ENCODE measurements around the gene ARMC12.

Gene ARMC12

GRCh38 chr6:35786272-35786671, 49.4 kb downstream of the ARMC12 start:
- Histone ChIP-seq H3K36me3 (ENCODE audit: control insufficient read depth, insufficient read depth, low read length) (no peaks in the 10 kb centered on the region), H3K9me3 (ENCODE audit: control insufficient read depth, low read length) (no peaks in the 10 kb centered on the region), H3K27ac (ENCODE audit: insufficient read depth, low read length, poor library complexity, severe bottlenecking) (no peak overlapping the region), H3K4me1 (ENCODE audit: control insufficient read depth, insufficient read depth, low read length, poor library complexity, severe bottlenecking) (no peaks in the 10 kb centered on the region), H3K4me3 (ENCODE audit: insufficient read depth, low read depth, low read length, poor library complexity, severe bottlenecking) (no peak overlapping the region), H3K27me3 (replicated peaks; ENCODE audit: control insufficient read depth, insufficient read depth, low read length, poor library complexity, severe bottlenecking) (peaks cover 8% of the 10 kb centered on the region)
- DNase-seq = no peak

DNA sequence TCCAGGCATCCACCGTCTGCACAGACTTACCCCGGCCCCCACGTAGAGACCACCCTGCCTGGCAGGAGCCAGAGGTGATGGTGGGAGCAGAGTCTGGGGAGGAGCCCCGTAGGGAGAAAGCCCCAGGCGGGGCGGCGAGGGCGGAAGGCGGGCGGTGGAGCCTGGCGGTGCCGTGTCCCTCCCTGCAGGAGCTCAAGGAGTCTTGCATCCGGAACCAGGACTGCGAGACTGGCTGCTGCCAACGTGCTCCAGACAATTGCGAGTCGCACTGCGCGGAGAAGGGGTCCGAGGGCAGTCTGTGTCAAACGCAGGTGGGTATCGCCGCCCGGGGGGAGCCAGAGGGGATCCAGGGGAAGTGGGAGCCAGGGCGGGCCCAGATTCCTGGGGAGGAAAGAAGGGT, 50.0 kb downstream of the ARMC12 start:
- Histone ChIP-seq H3K27ac (ENCODE audit: insufficient read depth, low read length, poor library complexity, severe bottlenecking) (no peak overlapping the region), H3K4me3 (ENCODE audit: insufficient read depth, low read depth, low read length, poor library complexity, severe bottlenecking) (no peak overlapping the region), H3K27me3 (replicated peaks; ENCODE audit: control insufficient read depth, insufficient read depth, low read length, poor library complexity, severe bottlenecking) (peaks cover 8% of the 10 kb centered on the region), H3K9me3 (ENCODE audit: control insufficient read depth, low read length) (no peaks in the 10 kb centered on the region), H3K4me1 (ENCODE audit: control insufficient read depth, insufficient read depth, low read length, poor library complexity, severe bottlenecking) (no peaks in the 10 kb centered on the region), H3K36me3 (ENCODE audit: control insufficient read depth, insufficient read depth, low read length) (no peaks in the 10 kb centered on the region)
- DNase-seq = no peak

- peaks cover 8% of the 10 kb centered on the region for H3K27me3 ChIP-seq (replicated peaks; ENCODE audit: control insufficient read depth, insufficient read depth, low read length, poor library complexity, severe bottlenecking)
- DNase-seq = no peak
- no peak overlapping the region for H3K27ac ChIP-seq (ENCODE audit: insufficient read depth, low read length, poor library complexity, severe bottlenecking)
- H3K4me1 ChIP-seq (ENCODE audit: control insufficient read depth, insufficient read depth, low read length, poor library complexity, severe bottlenecking) = no peaks in the 10 kb centered on the region
- H3K36me3 ChIP-seq (ENCODE audit: control insufficient read depth, insufficient read depth, low read length) = no peaks in the 10 kb centered on the region
- H3K4me3 ChIP-seq (ENCODE audit: insufficient read depth, low read depth, low read length, poor library complexity, severe bottlenecking) = no peak overlapping the region
- H3K9me3 ChIP-seq (ENCODE audit: control insufficient read depth, low read length) = no peaks in the 10 kb centered on the region
These were observed 50.7 kb downstream of the ARMC12 start for GRCh38 chr6:35787266-35788218.

- Histone ChIP-seq H3K27ac (ENCODE audit: insufficient read depth, low read length, poor library complexity, severe bottlenecking) (no peak overlapping the region), H3K9me3 (ENCODE audit: control insufficient read depth, low read length) (no peaks in the 10 kb centered on the region), H3K27me3 (replicated peaks; ENCODE audit: control insufficient read depth, insufficient read depth, low read length, poor library complexity, severe bottlenecking) (peaks cover 8% of the 10 kb centered on the region), H3K4me3 (ENCODE audit: insufficient read depth, low read depth, low read length, poor library complexity, severe bottlenecking) (no peak overlapping the region), H3K36me3 (ENCODE audit: control insufficient read depth, insufficient read depth, low read length) (no peaks in the 10 kb centered on the region), H3K4me1 (ENCODE audit: control insufficient read depth, insufficient read depth, low read length, poor library complexity, severe bottlenecking) (no peaks in the 10 kb centered on the region)
- no peak for DNase-seq
These were observed 51.7 kb downstream of the ARMC12 start for GRCh38 chr6:35788423-35788982.

- H3K4me1 ChIP-seq (ENCODE audit: control insufficient read depth, insufficient read depth, low read length, poor library complexity, severe bottlenecking) = no peaks in the 10 kb centered on the region
- DNase-seq = no peak
- H3K27ac ChIP-seq (ENCODE audit: insufficient read depth, low read length, poor library complexity, severe bottlenecking) = no peak overlapping the region
- peaks cover 8% of the 10 kb centered on the region for H3K27me3 ChIP-seq (replicated peaks; ENCODE audit: control insufficient read depth, insufficient read depth, low read length, poor library complexity, severe bottlenecking)
- no peak overlapping the region for H3K4me3 ChIP-seq (ENCODE audit: insufficient read depth, low read depth, low read length, poor library complexity, severe bottlenecking)
- H3K36me3 ChIP-seq (ENCODE audit: control insufficient read depth, insufficient read depth, low read length) = no peaks in the 10 kb centered on the region
- H3K9me3 ChIP-seq (ENCODE audit: control insufficient read depth, low read length) = no peaks in the 10 kb centered on the region
These were observed 53.9 kb downstream of the ARMC12 start for GRCh38 chr6:35790683-35791082.

DNA sequence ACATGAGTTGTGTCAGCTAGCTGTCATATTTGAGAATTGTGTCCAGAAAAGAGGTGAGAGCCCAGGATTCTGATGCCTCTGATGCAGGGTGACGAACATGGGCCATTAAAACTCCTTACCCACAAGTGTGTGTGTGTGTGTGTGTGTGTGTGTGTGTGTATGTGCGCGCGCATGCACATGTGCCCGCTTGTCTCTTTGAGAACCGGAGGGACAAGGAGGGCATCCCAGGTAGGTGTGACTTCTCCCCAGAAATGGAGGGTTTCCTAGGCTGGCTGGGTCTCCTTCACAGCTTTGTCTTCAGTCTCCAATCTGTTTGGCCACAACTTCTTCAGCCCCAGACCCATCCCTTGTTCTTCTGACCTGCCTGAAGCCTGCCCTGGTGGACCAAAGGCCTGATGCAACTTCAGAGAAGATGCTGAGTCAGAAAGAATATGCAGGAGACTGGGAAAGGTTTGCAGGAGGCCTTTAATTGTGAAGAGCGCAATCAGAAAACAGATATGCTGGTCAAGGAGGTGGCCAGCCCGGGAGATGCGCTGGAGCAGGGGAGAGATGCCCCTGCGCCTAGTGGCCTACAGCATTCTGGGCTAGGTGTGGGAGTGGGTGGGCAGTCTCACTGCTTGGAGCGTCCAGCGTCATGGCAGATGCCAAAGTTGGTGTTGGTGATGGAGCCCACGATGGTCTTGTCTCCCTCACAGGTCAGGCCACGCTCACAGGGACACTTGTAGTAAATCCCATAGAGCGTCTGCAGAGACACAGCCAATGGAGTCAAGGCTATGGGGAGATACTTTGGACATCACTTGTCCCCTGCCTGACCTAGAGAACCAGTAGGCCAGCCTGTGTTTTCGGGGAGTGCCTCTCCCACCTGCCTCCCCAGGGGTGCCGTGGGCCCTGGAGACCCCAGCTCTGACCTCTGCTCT, 58.0 kb downstream of the ARMC12 start:
- H3K36me3 ChIP-seq (ENCODE audit: control insufficient read depth, insufficient read depth, low read length) = no peaks in the 10 kb centered on the region
- H3K27me3 ChIP-seq (replicated peaks; ENCODE audit: control insufficient read depth, insufficient read depth, low read length, poor library complexity, severe bottlenecking) = no peaks in the 10 kb centered on the region
- H3K9me3 ChIP-seq (ENCODE audit: control insufficient read depth, low read length) = no peaks in the 10 kb centered on the region
- DNase-seq = no peak
- H3K4me3 ChIP-seq (ENCODE audit: insufficient read depth, low read depth, low read length, poor library complexity, severe bottlenecking) = no peak overlapping the region
- no peaks in the 10 kb centered on the region for H3K4me1 ChIP-seq (ENCODE audit: control insufficient read depth, insufficient read depth, low read length, poor library complexity, severe bottlenecking)
- no peak overlapping the region for H3K27ac ChIP-seq (ENCODE audit: insufficient read depth, low read length, poor library complexity, severe bottlenecking)

DNA sequence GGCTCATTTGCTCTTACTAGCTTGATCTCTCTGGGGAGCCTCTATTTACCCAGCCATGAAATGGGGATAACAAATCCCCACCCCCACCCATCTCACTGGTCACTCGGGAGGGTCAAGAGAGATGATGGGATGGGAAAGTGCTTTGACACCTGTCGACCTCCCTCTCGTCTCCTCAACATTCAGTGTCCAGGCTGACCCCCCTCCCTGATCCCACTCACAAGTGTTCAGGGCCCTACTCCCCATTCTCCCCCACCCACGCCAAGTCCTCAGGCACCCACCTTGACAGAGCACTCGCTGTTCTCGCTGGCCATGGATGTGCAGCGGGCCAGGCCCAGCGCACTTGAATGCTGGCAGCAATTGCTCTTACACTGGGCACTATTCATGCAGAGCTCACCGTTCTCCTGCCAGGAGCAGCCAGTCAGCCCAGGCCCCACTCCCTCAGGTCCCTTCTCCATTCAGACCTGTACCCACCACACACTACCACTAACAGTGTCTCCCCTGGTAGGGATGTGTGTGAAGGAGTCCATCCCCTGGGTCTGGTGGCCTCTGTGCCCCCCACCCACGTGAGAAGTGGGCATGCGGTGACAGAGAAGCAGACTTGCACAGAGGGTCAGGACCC, 58.7 kb downstream of the ARMC12 start:
- no peak for DNase-seq

DNA sequence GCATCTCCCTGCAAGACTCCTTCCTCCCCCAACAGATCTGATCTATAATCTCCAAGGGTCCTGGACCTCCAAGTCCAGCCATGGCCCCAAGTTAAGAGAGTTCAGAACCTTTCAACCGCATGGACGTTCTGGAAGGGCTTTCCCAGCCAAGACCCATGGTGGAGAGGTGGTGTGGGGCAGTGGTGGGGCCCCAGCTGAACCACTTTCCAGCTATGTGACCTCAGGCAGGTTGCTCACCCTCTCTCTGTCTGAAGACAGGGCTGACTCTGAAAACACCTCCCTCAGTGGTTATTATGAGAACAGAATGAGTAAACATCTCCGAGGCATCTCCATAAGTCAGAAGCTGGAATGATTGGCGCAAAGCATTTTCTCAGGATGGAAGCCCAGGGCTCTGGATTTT, 59.4 kb downstream of the ARMC12 start:
- no peaks in the 10 kb centered on the region for H3K36me3 ChIP-seq (ENCODE audit: control insufficient read depth, insufficient read depth, low read length)
- H3K27me3 ChIP-seq (replicated peaks; ENCODE audit: control insufficient read depth, insufficient read depth, low read length, poor library complexity, severe bottlenecking) = no peaks in the 10 kb centered on the region
- no peaks in the 10 kb centered on the region for H3K9me3 ChIP-seq (ENCODE audit: control insufficient read depth, low read length)
- H3K27ac ChIP-seq (ENCODE audit: insufficient read depth, low read length, poor library complexity, severe bottlenecking) = no peak overlapping the region
- H3K4me3 ChIP-seq (ENCODE audit: insufficient read depth, low read depth, low read length, poor library complexity, severe bottlenecking) = no peak overlapping the region
- no peaks in the 10 kb centered on the region for H3K4me1 ChIP-seq (ENCODE audit: control insufficient read depth, insufficient read depth, low read length, poor library complexity, severe bottlenecking)
- no peak for DNase-seq

More for the DNA sequence above, 58.7 kb downstream of the ARMC12 start:
- H3K36me3 ChIP-seq (ENCODE audit: control insufficient read depth, insufficient read depth, low read length) = no peaks in the 10 kb centered on the region
- no peaks in the 10 kb centered on the region for H3K27me3 ChIP-seq (replicated peaks; ENCODE audit: control insufficient read depth, insufficient read depth, low read length, poor library complexity, severe bottlenecking)
- H3K4me1 ChIP-seq (ENCODE audit: control insufficient read depth, insufficient read depth, low read length, poor library complexity, severe bottlenecking) = no peaks in the 10 kb centered on the region
- no peak overlapping the region for H3K4me3 ChIP-seq (ENCODE audit: insufficient read depth, low read depth, low read length, poor library complexity, severe bottlenecking)
- no peak overlapping the region for H3K27ac ChIP-seq (ENCODE audit: insufficient read depth, low read length, poor library complexity, severe bottlenecking)
- no peaks in the 10 kb centered on the region for H3K9me3 ChIP-seq (ENCODE audit: control insufficient read depth, low read length)

- no peak for DNase-seq
- no peaks in the 10 kb centered on the region for H3K9me3 ChIP-seq (ENCODE audit: control insufficient read depth, low read length)
- no peaks in the 10 kb centered on the region for H3K36me3 ChIP-seq (ENCODE audit: control insufficient read depth, insufficient read depth, low read length)
- H3K27me3 ChIP-seq (replicated peaks; ENCODE audit: control insufficient read depth, insufficient read depth, low read length, poor library complexity, severe bottlenecking) = no peaks in the 10 kb centered on the region
- H3K4me1 ChIP-seq (ENCODE audit: control insufficient read depth, insufficient read depth, low read length, poor library complexity, severe bottlenecking) = no peaks in the 10 kb centered on the region
- no peak overlapping the region for H3K4me3 ChIP-seq (ENCODE audit: insufficient read depth, low read depth, low read length, poor library complexity, severe bottlenecking)
- H3K27ac ChIP-seq (ENCODE audit: insufficient read depth, low read length, poor library complexity, severe bottlenecking) = no peak overlapping the region
These were observed 61.1 kb downstream of the ARMC12 start for GRCh38 chr6:35797837-35798526.

All from effector memory CD4-positive, alpha-beta T cell (primary cell).